Osteoblast (primary cell): ENCODE data around the gene MAOB. TPM values are rescaled to one million over a fixed set of nuclear protein-coding genes. Genes with fewer than 3 reads are reported as not detected.

Experiments
- DNase-seq: peaks from one replicate; pipeline ENCODE4 v3.0.0; 2011; ENCODE audit warnings: low spot score, mixed read lengths; ENCODE audit not compliant: insufficient read length; ENCODE audit errors: missing footprints
- H2AFZ ChIP-seq: 2 replicates; pipeline ENCODE4 v1.6.0; 2011; ENCODE audit warnings: mild to moderate bottlenecking, low read length
- H3K27ac ChIP-seq: 2 replicates; pipeline ENCODE4 v1.5.1; 2011; ENCODE audit warnings: mild to moderate bottlenecking, low read depth, low read length, moderate library complexity
- H3K27me3 ChIP-seq: 2 replicates; pipeline ENCODE4 v1.6.0; 2012; ENCODE audit warnings: mild to moderate bottlenecking, control low read depth, inconsistent platforms, low read length, moderate library complexity; ENCODE audit not compliant: insufficient read depth
- H3K36me3 ChIP-seq: 2 replicates; pipeline ENCODE4 v1.5.1; 2011; ENCODE audit warnings: mild to moderate bottlenecking, low read length, control low read depth, moderate library complexity; ENCODE audit not compliant: insufficient read depth
- H3K4me1 ChIP-seq: 2 replicates; pipeline ENCODE4 v1.5.1; 2011; ENCODE audit warnings: mild to moderate bottlenecking, low read length, control low read depth, moderate library complexity; ENCODE audit not compliant: insufficient read depth
- H3K4me2 ChIP-seq: 2 replicates; pipeline ENCODE4 v1.6.0; 2011; ENCODE audit warnings: mild to moderate bottlenecking, low read length; ENCODE audit not compliant: insufficient read depth
- H3K4me3 ChIP-seq: fragments of 200-600 bp; sonication (generic); 3 replicates; pipeline ENCODE4 v1.5.1; 2012; ENCODE audit warnings: mild to moderate bottlenecking, low read length, inconsistent platforms; ENCODE audit not compliant: insufficient read depth
- H3K79me2 ChIP-seq: 2 replicates; pipeline ENCODE4 v1.6.0; 2012; ENCODE audit warnings: mild to moderate bottlenecking, low read length, control low read depth, inconsistent platforms; ENCODE audit not compliant: insufficient read depth
- H3K9me3 ChIP-seq: 2 replicates; pipeline ENCODE4 v1.5.1; 2011; ENCODE audit warnings: low read depth, low read length, control low read depth
- H4K20me1 ChIP-seq: 2 replicates; pipeline ENCODE4 v1.6.0; 2012; ENCODE audit warnings: mild to moderate bottlenecking, low read length, control low read depth; ENCODE audit not compliant: insufficient read depth
- CTCF ChIP-seq: IDR thresholded peaks from 2 replicates; pipeline ENCODE4 v1.5.1; 2011; ENCODE audit warnings: mild to moderate bottlenecking, low read depth, low read length, moderate library complexity; ENCODE audit errors: extremely low read depth
- total RNA-seq: library from RNA; depleted of rRNA; stranded (reverse); fragments of >200 nt; gene quantifications from 2 replicates; pipeline ENCODE4 v1.2.3, GENCODE V29; 2012

The MAOB gene
- total RNA-seq, 1 donor, result 0.72 TPM

GRCh38 chrX:43813319-43813718, 68.9 kb downstream of the MAOB start:
- DNase-seq, result no peak
- H2AFZ ChIP-seq, result no peak overlapping the region
- no peaks in the 10 kb centered on the region for H4K20me1 ChIP-seq
- no peaks in the 10 kb centered on the region for H3K9me3 ChIP-seq
- no peak overlapping the region for H3K27ac ChIP-seq
- TF ChIP-seq CTCF, result no peak
- H3K4me1 ChIP-seq, result no peaks in the 10 kb centered on the region
- H3K27me3 ChIP-seq, result peaks cover 10% of the 10 kb centered on the region
- no peak overlapping the region for H3K4me3 ChIP-seq
- H3K79me2 ChIP-seq, result no peaks in the 10 kb centered on the region
- no peak overlapping the region for H3K4me2 ChIP-seq
- H3K36me3 ChIP-seq, result no peaks in the 10 kb centered on the region

GRCh38 chrX:43809463-43809862, 72.8 kb downstream of the MAOB start:
- TF ChIP-seq CTCF, result no peak
- no peak overlapping the region for H3K4me3 ChIP-seq
- no peak overlapping the region for H3K4me2 ChIP-seq
- H3K4me1 ChIP-seq, result no peaks in the 10 kb centered on the region
- H3K27me3 ChIP-seq, result peaks cover 8% of the 10 kb centered on the region
- no peaks in the 10 kb centered on the region for H3K79me2 ChIP-seq
- H2AFZ ChIP-seq, result no peak overlapping the region
- no peaks in the 10 kb centered on the region for H3K9me3 ChIP-seq
- DNase-seq, result no peak
- H3K27ac ChIP-seq, result no peak overlapping the region
- H3K36me3 ChIP-seq, result no peaks in the 10 kb centered on the region
- no peaks in the 10 kb centered on the region for H4K20me1 ChIP-seq

- no peak for TF ChIP-seq CTCF
- Histone ChIP-seq H3K27ac (no peak overlapping the region), H3K27me3 (peaks cover 11% of the 10 kb centered on the region), H3K79me2 (no peaks in the 10 kb centered on the region), H3K9me3 (no peaks in the 10 kb centered on the region), H3K4me3 (no peak overlapping the region), H3K4me1 (no peaks in the 10 kb centered on the region), H3K36me3 (no peaks in the 10 kb centered on the region), H3K4me2 (no peak overlapping the region), H2AFZ (no peak overlapping the region), H4K20me1 (no peaks in the 10 kb centered on the region)
- no peak for DNase-seq
Observed at GRCh38 chrX:43808231-43808630, 74.0 kb downstream of the MAOB start.

- TF ChIP-seq CTCF, result no peak
- Histone ChIP-seq H3K4me1 (no peaks in the 10 kb centered on the region), H3K79me2 (no peaks in the 10 kb centered on the region), H3K27me3 (peaks cover 14% of the 10 kb centered on the region), H4K20me1 (no peaks in the 10 kb centered on the region), H3K4me3 (no peak overlapping the region), H3K9me3 (no peaks in the 10 kb centered on the region), H2AFZ (no peak overlapping the region), H3K4me2 (no peak overlapping the region), H3K36me3 (no peaks in the 10 kb centered on the region), H3K27ac (no peak overlapping the region)
- DNase-seq, result no peak
Observed at GRCh38 chrX:43805579-43805978, 76.7 kb downstream of the MAOB start.
